ENCODE results near the gene FAM114A2.

The FAM114A2 gene

DNA sequence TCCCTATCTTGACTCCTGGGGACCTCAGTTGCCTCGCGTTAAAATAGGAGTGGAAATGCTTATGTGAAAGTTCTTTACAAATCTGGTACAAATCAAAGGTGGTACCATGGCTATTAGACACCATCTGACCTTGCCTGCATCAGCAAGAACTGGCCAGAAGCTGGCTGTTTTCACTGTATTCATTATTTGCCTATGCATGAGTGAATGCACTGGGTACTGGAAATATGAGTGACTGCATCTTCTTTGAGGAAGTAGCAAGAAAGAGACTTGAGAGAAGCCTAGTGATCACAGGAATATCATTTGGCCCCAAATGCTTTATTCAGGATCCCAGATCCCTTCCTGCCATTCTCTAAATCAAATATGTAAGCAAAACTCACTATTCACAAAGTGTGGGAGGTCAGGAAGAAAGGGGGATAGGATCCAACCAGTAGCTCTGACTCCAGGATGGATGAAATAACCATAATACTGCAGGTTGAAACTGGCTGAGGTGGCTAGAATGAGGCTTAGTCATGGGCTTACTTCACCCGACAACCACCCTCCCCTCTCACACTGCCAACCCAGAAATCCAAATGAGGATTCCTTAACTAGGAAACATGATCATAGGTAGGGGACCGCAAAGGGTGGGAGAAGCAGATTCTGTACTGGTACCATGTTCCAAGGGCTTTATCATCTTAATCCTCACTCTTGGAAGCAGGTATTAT is 56.7 kb downstream of the FAM114A2 start:
- peak; percentile 13 for DNase-seq

- DNase-seq = no peak
Measured at GRCh38 chr5:153979028-153979783, 59.5 kb downstream of the FAM114A2 start.

DNA sequence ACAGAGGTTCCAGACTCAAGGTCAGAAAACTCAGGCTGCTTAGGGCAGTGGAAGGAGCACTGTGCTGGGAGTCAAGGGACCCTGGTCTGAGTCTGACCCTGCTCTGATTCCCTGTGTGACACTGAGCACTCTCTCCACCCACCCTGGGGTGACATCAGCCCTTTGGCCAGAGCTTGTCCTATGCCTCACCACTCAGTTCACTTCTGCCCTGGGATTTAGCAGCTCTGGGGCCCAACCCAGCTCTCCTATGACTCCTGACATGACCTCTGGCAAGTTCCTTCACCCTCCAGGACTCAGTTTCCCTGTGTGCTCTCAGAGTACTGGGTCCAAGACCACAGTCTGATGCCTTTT is 63.9 kb downstream of the FAM114A2 start:
- no peak for DNase-seq

- no peak for DNase-seq
Measured at GRCh38 chr5:153974131-153974812, 64.4 kb downstream of the FAM114A2 start.

DNA sequence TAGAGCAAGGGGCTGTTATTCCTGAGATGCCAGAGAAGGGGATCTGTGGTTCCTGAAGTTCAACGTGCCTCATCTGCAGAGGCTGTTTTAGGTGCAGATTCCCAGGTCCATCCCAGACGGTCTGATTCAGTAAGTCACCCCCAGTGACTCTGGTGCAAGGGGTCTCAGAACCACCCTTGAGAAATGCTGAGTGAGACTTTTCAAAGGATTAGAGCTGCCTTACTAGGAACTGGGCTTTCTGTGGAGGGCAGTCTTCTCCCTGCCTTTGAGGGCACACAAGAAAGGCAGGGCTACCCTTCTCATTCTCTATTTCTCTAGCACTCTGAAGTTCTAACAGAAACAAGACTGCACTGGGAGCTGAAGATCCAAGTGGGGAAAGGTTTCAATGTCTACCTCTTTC is 66.5 kb downstream of the FAM114A2 start:
- DNase-seq = no peak

GRCh38 chr5:153970496-153970895 is 68.2 kb downstream of the FAM114A2 start:
- DNase-seq = no peak

DNA sequence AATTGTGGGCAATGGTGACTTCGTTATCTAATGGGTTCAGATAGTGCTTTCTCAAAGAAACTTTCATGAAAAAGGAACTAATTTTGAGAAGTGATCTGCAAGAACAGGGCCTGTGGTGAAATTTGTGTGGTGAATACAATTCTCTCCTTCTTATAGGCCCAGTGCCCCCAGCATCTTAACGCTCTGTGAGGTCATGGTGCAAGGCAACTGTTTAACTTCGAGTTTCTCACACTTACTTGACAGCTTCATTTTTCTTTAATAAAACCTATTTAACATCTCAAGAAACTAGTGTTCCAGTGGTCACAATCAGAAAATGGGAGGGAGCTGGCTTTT is 69.2 kb downstream of the FAM114A2 start:
- no peak for DNase-seq

DNA sequence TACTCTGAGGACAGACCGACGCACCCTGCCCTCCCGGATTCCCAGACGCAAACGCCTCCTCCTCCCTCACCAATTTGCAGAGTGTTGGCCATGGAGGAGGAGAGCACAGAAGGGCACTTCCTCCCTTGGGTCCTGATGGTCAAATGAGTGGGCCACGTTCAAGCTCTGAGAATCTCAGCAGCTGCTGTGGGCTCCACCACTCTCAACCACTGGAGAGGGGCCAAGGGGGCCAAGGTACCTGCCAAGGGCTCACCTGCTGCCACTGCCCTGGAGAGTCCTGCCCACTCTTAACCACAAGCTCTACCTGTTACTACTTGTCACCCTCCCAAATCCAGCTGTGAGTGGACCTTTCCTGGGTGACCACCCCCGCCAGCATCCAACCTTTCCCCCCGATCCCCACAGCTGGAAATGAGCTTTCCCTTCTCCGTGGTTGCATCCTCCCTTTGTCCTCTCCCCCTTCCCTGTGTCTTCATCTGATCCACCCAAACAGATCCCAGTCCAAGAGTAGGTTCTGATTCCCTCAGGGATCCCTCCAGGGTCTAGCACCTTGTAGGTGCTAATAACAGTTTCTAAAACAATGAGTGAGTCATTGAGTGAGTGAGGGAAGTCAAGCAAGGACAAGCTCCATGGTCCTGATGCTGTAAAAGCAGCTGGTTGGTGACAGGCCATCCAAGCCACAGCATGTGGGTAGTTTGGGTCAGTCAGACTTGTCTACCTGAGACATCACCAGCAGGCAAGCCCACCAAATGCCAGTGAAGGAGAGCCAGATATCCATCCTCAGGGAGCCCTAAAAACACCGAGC is 69.7 kb downstream of the FAM114A2 start:
- no peak for DNase-seq

GRCh38 chr5:153964880-153965645 is 73.6 kb downstream of the FAM114A2 start:
- DNase-seq = peak; percentile 39

DNA sequence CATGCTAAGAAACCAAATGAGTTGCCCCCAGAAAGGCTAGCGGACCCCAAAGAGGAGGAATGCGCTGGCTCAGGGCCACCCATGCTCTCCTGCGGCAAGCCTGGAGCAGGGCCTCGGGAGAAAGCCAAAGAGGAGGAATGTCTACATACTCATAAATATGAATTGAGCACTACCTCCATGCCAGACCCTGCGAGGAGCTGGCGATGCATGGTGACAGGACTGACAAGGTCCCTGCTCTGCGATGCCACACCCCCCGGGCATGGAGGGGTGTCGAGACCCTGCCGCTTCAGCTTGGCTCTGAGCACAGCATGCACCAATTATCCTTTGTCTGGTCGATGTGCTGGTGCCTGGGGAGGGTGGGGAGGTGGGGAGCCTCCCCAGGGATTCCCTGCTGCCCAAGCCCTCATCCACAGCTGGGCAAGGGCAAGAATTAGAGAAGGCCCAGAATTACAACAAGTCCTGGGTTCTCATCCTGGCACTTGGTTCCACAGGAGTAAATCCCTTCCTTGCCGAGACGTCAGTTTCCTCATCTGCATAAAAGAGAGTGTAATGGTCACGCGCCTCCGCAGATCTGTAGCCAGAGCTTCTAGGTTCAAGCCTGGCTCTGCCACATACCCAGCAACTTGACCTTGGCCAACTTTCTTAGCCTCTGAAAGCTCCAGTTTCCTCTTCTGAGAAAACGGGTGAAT is 74.4 kb downstream of the FAM114A2 start:
- no peak for DNase-seq

GRCh38 chr5:153960269-153961215 is 78.2 kb downstream of the FAM114A2 start:
- no peak for DNase-seq

DNA sequence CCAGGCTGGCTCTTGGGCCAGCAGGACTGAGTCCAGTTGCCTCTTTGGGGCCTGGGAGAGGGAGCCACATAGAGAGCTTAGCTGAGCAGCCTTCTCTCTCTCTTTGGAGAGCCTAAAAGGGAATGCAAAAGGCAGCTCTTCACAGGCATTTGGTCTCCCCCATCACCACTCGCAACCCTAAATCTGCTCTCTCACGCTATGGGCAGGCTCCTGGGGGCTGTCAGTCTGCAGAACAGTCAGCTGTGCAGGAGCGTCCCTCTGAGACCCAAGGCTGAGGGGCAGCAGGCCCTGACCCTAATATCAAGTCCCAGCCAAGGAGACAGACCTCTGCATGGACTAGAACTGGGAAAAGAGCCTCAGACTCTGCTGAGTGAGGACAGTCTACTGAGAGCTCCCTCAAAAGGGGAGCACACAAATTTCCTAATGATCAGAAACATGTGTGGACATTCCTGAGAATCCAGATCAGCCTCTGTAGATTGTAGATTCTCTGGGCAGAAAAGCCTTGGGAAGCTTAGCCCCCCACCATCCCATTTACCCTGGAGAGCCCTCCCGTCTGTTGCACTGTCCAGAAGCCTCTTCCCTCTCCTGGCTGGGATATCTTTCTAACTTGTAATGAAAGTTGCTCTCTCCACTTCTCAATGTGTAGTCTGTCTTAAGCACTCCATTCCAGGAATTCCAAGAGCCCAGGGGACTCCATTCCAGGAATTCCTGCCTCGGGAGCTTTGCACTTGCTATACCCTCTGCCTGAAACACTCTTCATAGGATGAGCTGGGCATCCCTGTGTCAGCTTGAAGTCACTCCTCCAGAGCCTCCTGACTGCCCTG is 79.4 kb downstream of the FAM114A2 start:
- no peak for DNase-seq

GRCh38 chr5:153957205-153957604 is 81.5 kb downstream of the FAM114A2 start:
- DNase-seq = no peak

GRCh38 chr5:153953411-153953810 is 85.3 kb downstream of the FAM114A2 start:
- DNase-seq = no peak

DNA sequence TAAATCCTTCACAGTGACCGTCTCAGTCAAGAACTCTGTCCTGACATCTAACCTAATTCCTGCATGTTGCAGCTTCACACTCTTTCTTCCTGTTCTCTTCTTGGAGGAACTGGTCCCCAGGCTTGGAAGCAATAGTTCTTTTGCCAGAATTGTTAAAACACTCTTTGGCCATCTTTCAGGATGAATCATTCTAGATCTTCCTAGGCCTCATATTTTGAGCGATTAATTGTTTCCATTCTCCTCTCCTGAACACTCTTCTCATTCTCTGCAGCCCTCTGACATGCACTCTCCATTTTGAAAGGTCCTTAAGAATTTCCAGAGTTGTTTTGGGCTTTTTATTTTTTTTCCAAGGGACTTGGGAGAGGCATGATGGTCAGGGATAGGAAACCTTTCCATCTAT is 85.8 kb downstream of the FAM114A2 start:
- DNase-seq = no peak

- DNase-seq = no peak
Measured at GRCh38 chr5:153952057-153952456, 86.7 kb downstream of the FAM114A2 start.

GRCh38 chr5:153941265-153941664 is 97.4 kb downstream of the FAM114A2 start:
- no peak for DNase-seq

Data from NCI-H526 treated with DMSO at 0.1 percent for 48 hours (cell line).